ENCODE data around the gene TPSD1. TPM values are rescaled to one million over a fixed set of nuclear protein-coding genes. Genes with fewer than 3 reads are reported as not detected.

Gene TPSD1
- total RNA-seq, 1 experiment from 2014 or later = not detected

DNA sequence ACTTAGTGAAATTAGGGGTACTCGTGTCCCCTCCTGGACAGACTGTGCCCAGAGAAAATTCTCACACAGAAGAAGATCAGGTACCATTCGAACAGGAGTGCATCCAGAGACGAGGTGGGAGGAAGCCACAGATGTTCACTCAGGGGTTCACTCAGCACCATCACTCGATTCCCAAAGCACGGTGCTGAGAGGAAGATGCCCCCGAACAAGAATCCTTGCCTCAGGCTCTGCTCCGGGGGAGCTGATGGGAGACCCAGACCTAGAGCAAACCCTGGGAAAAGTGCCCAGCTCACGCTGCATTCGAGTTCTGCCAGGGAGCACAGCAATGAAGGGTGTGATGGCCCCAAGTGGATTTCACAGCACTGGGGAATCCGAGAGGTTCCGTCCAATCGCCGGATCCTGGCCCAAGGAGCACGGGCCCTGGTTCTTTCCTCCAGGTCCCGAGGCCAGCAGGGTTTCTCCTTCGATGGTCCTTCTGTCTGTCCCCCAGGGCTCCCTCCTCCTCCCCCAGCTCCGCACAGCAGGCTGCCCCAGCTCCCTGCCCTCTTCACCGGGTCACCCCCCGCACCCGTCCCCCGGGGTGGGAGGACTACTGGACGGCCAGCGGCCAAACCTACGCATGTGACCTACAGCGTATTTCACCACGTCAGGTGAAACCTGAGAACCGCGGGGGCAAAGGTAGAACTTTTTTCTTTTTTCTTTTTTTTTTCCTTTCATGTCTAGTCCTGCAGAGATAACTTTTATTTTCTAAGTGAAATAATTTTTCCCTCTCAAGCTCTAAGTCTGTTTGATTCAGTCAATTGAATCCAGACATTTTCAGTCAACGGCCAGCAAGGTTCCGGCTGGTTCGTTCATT lies 43.4 kb downstream of the TPSD1 start:
- DNase-seq (ENCODE audit: low read depth) = no peak

DNA sequence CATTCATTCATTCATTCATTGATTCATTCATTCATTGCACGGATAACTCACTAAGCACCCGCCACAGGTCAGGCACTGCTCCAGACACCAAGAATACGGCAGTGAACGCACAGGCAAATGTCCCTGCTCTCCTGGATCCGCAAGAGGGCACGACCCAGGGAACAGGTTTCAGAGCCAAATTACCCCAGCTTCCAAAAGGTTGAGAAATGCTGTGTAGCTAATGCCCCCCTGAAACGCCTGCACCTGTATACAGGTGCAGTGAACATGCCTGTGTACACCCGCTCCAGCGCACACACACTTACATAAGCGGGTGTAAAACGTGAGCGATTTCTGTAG lies 44.0 kb downstream of the TPSD1 start:
- no peak for DNase-seq (ENCODE audit: low read depth)

DNA sequence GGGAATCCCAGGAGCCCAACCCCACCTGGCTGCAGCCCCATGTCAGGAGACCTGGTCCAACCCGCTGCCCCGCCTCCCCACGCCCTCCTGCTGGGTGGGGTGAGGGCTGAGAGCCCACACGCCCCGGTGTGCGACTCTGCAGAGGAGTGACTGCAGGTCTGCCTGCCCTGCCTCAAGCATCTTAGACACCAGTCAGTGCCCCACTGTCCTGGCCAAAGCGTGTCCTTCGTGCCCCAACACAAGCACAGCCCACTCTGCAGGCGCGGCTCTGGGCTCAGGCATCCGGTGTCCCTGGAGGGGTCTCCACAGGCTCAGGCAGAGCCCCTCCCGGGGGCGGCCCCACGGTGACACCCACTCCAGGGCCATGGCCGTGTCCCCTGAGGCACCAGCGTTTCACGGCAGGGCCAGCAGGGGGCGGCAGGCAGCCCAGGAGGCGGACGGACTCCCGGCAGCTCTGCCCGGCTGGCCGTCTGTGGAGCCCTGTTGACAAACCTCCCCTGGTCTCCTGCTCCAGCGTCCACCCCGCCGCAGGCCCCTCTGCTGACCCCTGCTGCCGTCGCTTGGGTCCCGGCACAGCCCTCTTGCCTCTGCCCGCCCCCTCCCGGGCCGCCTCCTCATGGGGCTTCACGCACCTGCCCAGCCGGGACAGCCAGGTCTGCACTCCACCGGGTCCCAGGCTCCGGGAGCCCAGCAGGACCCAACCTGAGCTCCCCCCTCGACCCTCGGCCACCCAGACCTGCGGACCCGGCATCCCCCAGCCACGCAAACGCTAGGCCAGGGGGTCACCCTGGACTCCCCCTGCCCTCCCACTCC lies 45.0 kb downstream of the TPSD1 start:
- peak; percentile 21 for DNase-seq (ENCODE audit: low read depth)

DNA sequence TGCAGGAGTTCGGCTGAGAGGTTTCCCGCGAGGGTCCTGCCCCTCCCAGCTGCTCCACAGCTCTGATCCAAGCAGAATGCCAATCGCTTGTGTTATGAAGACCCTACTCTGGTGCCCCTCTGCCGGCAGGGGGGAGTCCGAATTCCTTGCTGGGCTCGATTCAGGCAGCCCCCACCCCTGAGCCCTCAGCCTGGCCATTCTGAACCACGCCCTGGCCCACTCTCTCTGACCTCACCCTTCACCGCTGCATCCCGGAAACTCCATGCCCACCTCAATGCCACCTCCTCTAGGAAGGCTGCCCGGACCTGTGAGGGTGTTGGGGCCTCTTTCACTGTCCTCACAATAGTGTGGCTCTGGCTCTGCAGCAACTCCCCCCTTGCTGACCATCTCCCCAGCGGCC lies 45.7 kb downstream of the TPSD1 start:
- no peak for DNase-seq (ENCODE audit: low read depth)

DNA sequence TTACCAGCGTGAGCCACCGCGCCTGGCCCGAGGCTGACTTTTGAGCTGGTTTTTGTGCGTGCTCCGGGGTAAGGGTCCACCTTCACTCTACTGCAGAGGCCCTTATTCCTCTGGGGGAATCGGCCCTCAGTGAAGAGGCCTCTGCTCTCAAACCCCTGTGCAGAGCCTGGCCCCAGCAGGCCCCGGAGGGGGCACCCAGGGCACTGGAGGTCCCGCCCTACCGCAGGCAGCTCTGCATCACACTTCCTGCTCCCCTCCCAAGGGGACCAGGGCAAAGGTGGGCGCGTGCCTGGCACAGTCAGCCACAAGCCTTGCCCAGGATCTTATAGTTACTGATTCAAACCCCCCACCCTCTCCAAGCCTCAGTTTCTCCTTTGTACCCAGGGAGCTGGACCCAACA lies 50.0 kb downstream of the TPSD1 start:
- DNase-seq (ENCODE audit: low read depth) = no peak

DNA sequence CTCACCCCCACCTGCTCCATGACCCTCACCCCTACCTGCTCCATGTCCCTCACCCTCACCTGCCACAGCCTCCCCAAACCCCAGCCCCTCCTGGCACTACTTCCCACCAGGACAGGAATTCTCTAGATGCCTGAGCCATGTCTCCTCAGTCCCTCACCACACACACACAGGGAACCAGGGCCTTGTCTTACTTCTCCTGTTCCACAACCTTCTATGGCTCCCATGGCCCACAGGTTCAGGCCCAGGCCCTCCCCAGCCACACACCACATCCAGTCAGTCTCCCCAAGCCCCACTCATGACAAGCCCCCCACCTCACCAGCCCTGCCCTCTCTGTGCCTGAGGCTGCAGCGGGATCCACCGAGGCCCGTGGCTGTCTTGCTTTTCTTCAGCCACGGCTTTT lies 50.5 kb downstream of the TPSD1 start:
- no peak for DNase-seq (ENCODE audit: low read depth)

DNA sequence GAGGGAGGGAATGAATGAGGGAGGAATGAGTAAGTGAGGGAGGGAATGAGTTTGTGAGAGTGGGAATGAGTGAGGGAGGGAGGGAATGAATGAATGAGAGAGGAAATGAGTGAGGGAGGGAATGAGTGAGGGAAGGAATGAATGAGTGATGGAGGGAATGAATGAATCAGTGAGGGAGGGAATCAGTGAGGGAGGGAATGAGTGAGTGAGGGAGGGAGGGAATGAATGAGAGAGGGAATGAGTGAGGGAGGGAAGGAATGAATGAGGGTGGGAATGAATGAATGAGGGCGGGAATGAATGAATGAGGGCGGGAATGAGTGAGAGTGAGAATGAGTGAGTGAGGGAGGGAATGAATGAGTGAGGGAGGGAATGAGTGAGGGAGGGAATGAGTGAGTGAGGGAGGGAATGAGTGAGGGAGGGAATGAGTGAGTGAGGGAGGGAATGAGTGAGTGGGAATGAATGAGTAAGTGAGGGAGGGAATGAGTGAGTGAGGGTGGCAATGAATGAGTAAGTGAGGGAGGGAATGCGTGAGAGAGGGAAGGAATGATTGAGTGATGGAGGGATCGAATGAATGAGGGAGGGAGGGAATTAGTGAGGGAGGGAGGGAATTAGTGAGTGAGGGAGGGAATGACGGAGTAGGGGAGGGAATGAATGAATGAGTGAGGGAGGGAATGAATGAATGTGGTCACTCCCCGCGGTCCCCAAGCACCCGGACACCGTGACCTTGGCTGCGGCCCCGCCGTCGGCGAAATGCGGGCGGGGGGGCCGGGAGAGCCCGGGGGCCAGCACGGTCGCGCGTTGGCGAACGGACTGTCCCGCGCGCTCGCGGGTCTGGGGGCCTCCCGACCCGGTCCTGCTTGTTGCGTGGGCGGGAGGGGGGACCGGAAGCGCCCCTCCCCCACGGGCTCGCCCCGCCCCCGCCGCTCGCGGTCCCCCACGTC lies 52.4 kb downstream of the TPSD1 start:
- DNase-seq (ENCODE audit: low read depth) = peak; percentile 61

Other genes with a start within 250 kb of the TPSD1 start
- not detected in 2 replicates for gene SSTR5, start 183.3 kb upstream of the TPSD1 start, total RNA-seq (2014; rRNA removed; shearing (Covaris generic))
- not detected in 2 replicates for gene C1QTNF8, start 159.8 kb upstream of the TPSD1 start, total RNA-seq (2014; rRNA removed; shearing (Covaris generic))
- gene CACNA1H, start 103.0 kb upstream of the TPSD1 start, total RNA-seq (2014; rRNA removed; shearing (Covaris generic)) = not detected in 2 replicates
- gene TPSG1, start 30.8 kb upstream of the TPSD1 start, total RNA-seq (2014; rRNA removed; shearing (Covaris generic)) = 0.24 TPM in 1 of 2 replicates, not detected in the other
- not detected in 2 replicates for gene TPSB2, start 25.9 kb upstream of the TPSD1 start, total RNA-seq (2014; rRNA removed; shearing (Covaris generic))
- 0.39 and 0.72 TPM in 2 replicates for gene TPSAB1, start 15.4 kb upstream of the TPSD1 start, total RNA-seq (2014; rRNA removed; shearing (Covaris generic))
- 50.4 and 53.6 TPM in 2 replicates for gene UBE2I, start 53.6 kb downstream of the TPSD1 start, total RNA-seq (2014; rRNA removed; shearing (Covaris generic))
- 1.2 and 2.4 TPM in 2 replicates for gene BAIAP3, start 77.6 kb downstream of the TPSD1 start, total RNA-seq (2014; rRNA removed; shearing (Covaris generic))
- gene TSR3, start 95.8 kb downstream of the TPSD1 start, total RNA-seq (2014; rRNA removed; shearing (Covaris generic)) = 50.0 and 65.5 TPM in 2 replicates
- 27.8 and 42.1 TPM in 2 replicates for gene GNPTG, start 95.9 kb downstream of the TPSD1 start, total RNA-seq (2014; rRNA removed; shearing (Covaris generic))
- gene UNKL, start 158.6 kb downstream of the TPSD1 start, total RNA-seq (2014; rRNA removed; shearing (Covaris generic)) = 4.8 and 8.8 TPM in 2 replicates
- 25.1 and 30.1 TPM in 2 replicates for gene UQCC4, start 164.7 kb downstream of the TPSD1 start, total RNA-seq (2014; rRNA removed; shearing (Covaris generic))
- gene PERCC1, start 175.0 kb downstream of the TPSD1 start, total RNA-seq (2014; rRNA removed; shearing (Covaris generic)) = not detected in 2 replicates
- not detected in 2 replicates for gene CCDC154, start 188.5 kb downstream of the TPSD1 start, total RNA-seq (2014; rRNA removed; shearing (Covaris generic))
- 33.3 and 38.6 TPM in 2 replicates for gene CLCN7, start 219.0 kb downstream of the TPSD1 start, total RNA-seq (2014; rRNA removed; shearing (Covaris generic))
- gene PTX4, start 232.9 kb downstream of the TPSD1 start, total RNA-seq (2014; rRNA removed; shearing (Covaris generic)) = not detected in 2 replicates
- 9.0 and 12.8 TPM in 2 replicates for gene TELO2, start 237.3 kb downstream of the TPSD1 start, total RNA-seq (2014; rRNA removed; shearing (Covaris generic))

Data from RPMI7951 (cell line).